GM21515 (cell line): ENCODE results near the gene MTUS2.
"Not testable (repeated sequence)": the region's sequence is repeated elsewhere in the genome, so short reads cannot be mapped to it uniquely, and the experiment has no call there.

ENCODE experiments used
- ATAC-seq: cut with Tn5 transposase; IDR thresholded peaks from one replicate; pipeline ENCODE4 v1.9.1; 2021; ENCODE audit not compliant: unreplicated experiment

MTUS2 gene

GRCh38 chr13:29210676-29211075 lies 390.5 kb downstream of the MTUS2 start:
- no peak for ATAC-seq

GRCh38 chr13:29211162-29211561 lies 391.0 kb downstream of the MTUS2 start:
- not testable (repeated sequence) for ATAC-seq

- ATAC-seq, result no peak
Measured at GRCh38 chr13:29222458-29222857, 402.3 kb downstream of the MTUS2 start.

- no peak for ATAC-seq
Measured at GRCh38 chr13:29224206-29224605, 404.1 kb downstream of the MTUS2 start.

- no peak for ATAC-seq
Measured at GRCh38 chr13:29227576-29227975, 407.4 kb downstream of the MTUS2 start.

- no peak for ATAC-seq
Measured at GRCh38 chr13:29230299-29230845, 410.2 kb downstream of the MTUS2 start.

GRCh38 chr13:29239653-29240525 lies 419.8 kb downstream of the MTUS2 start:
- no peak for ATAC-seq

- ATAC-seq, result no peak
Measured at GRCh38 chr13:29254626-29255370, 434.7 kb downstream of the MTUS2 start.

GRCh38 chr13:29255567-29255966 lies 435.4 kb downstream of the MTUS2 start:
- ATAC-seq, result no peak

- ATAC-seq, result no peak
Measured at GRCh38 chr13:29260684-29261083, 440.5 kb downstream of the MTUS2 start.

GRCh38 chr13:29266261-29266660 lies 446.1 kb downstream of the MTUS2 start:
- no peak for ATAC-seq

GRCh38 chr13:29266756-29267733 lies 446.9 kb downstream of the MTUS2 start:
- no peak for ATAC-seq

- ATAC-seq, result no peak
Measured at GRCh38 chr13:29270271-29270985, 450.3 kb downstream of the MTUS2 start.

- no peak for ATAC-seq
Measured at GRCh38 chr13:29271606-29272005, 451.5 kb downstream of the MTUS2 start.

- ATAC-seq, result no peak
Measured at GRCh38 chr13:29279356-29280254, 459.5 kb downstream of the MTUS2 start.

- no peak for ATAC-seq
Measured at GRCh38 chr13:29281932-29282495, 461.9 kb downstream of the MTUS2 start.

- no peak for ATAC-seq
Measured at GRCh38 chr13:29284726-29285125, 464.6 kb downstream of the MTUS2 start.

- no peak for ATAC-seq
Measured at GRCh38 chr13:29287237-29287636, 467.1 kb downstream of the MTUS2 start.

- ATAC-seq, result no peak
Measured at GRCh38 chr13:29292045-29292444, 471.9 kb downstream of the MTUS2 start.
